Measurements from ENCODE around the gene RDH16. TPM values are rescaled to one million over a fixed set of nuclear protein-coding genes. Genes with fewer than 3 reads are reported as not detected.
"Not testable (repeated sequence)": the region's sequence is repeated elsewhere in the genome, so short reads cannot be mapped to it uniquely, and the experiment has no call there.

The RDH16 gene
- total RNA-seq, 1 donor from 2014 or later, result 0.44 TPM

- TF ChIP-seq CTCF (conservative IDR thresholded peaks at IDR 0.05), result no peak
- no peak overlapping the region for H3K4me3 Mint-ChIP-seq
- H3K36me3 Mint-ChIP-seq (ENCODE audit: low read depth), result no peaks in the 10 kb centered on the region
- no peaks in the 10 kb centered on the region for H3K9me3 Mint-ChIP-seq
- DNase-seq (ENCODE audit: low read depth, low spot score), result no peak
- H3K4me1 Mint-ChIP-seq, result no peaks in the 10 kb centered on the region
- H3K27ac Mint-ChIP-seq (ENCODE audit: unreplicated experiment), result peak overlapping the region; percentile 5
- peaks cover 4% of the 10 kb centered on the region for H3K27me3 Mint-ChIP-seq (ENCODE audit: low read depth)
Observed at GRCh38 chr12:56987011-56987410, 29.6 kb upstream of the RDH16 start.

GRCh38 chr12:56985714-56986113, 28.3 kb upstream of the RDH16 start:
- DNase-seq (ENCODE audit: low read depth, low spot score); H3K27me3 Mint-ChIP-seq (ENCODE audit: low read depth); H3K4me1 Mint-ChIP-seq; H3K4me3 Mint-ChIP-seq; H3K36me3 Mint-ChIP-seq (ENCODE audit: low read depth); H3K9me3 Mint-ChIP-seq: not testable (repeated sequence)
- peak overlapping the region; percentile 27 for H3K27ac Mint-ChIP-seq (ENCODE audit: unreplicated experiment)

GRCh38 chr12:56983386-56983785, 26.0 kb upstream of the RDH16 start:
- no peak for TF ChIP-seq CTCF (conservative IDR thresholded peaks at IDR 0.05)
- DNase-seq (ENCODE audit: low read depth, low spot score), result no peak
- H3K9me3 Mint-ChIP-seq, result no peaks in the 10 kb centered on the region
- no peaks in the 10 kb centered on the region for H3K36me3 Mint-ChIP-seq (ENCODE audit: low read depth)
- no peak overlapping the region for H3K27ac Mint-ChIP-seq (ENCODE audit: unreplicated experiment)
- H3K27me3 Mint-ChIP-seq (ENCODE audit: low read depth), result no peaks in the 10 kb centered on the region
- no peak overlapping the region for H3K4me3 Mint-ChIP-seq
- no peaks in the 10 kb centered on the region for H3K4me1 Mint-ChIP-seq

- H3K4me1 Mint-ChIP-seq; H3K36me3 Mint-ChIP-seq (ENCODE audit: low read depth); H3K27me3 Mint-ChIP-seq (ENCODE audit: low read depth); H3K27ac Mint-ChIP-seq (ENCODE audit: unreplicated experiment); H3K9me3 Mint-ChIP-seq; H3K4me3 Mint-ChIP-seq; DNase-seq (ENCODE audit: low read depth, low spot score): not testable (repeated sequence)
Observed at GRCh38 chr12:56982578-56983236, 25.3 kb upstream of the RDH16 start.

GRCh38 chr12:56980941-56981530, 23.6 kb upstream of the RDH16 start:
- Mint-ChIP-seq H3K27ac (ENCODE audit: unreplicated experiment) (no peak overlapping the region), H3K4me1 (no peaks in the 10 kb centered on the region), H3K27me3 (ENCODE audit: low read depth) (no peaks in the 10 kb centered on the region), H3K36me3 (ENCODE audit: low read depth) (no peaks in the 10 kb centered on the region), H3K9me3 (no peaks in the 10 kb centered on the region), H3K4me3 (no peak overlapping the region)
- TF ChIP-seq CTCF (conservative IDR thresholded peaks at IDR 0.05), result no peak
- no peak for DNase-seq (ENCODE audit: low read depth, low spot score)

GRCh38 chr12:56980268-56980667, 22.9 kb upstream of the RDH16 start:
- H3K4me3 Mint-ChIP-seq, result no peak overlapping the region
- no peak for DNase-seq (ENCODE audit: low read depth, low spot score)
- no peaks in the 10 kb centered on the region for H3K4me1 Mint-ChIP-seq
- no peak overlapping the region for H3K27ac Mint-ChIP-seq (ENCODE audit: unreplicated experiment)
- TF ChIP-seq CTCF (conservative IDR thresholded peaks at IDR 0.05), result no peak
- no peaks in the 10 kb centered on the region for H3K27me3 Mint-ChIP-seq (ENCODE audit: low read depth)
- no peaks in the 10 kb centered on the region for H3K9me3 Mint-ChIP-seq
- H3K36me3 Mint-ChIP-seq (ENCODE audit: low read depth), result no peaks in the 10 kb centered on the region

All from neural crest cell (in vitro differentiated cells).